H4 (cell line): ENCODE measurements around the gene CFAP97D1. TPM values are rescaled to one million over a fixed set of nuclear protein-coding genes. Genes with fewer than 3 reads are reported as not detected.
A peak's percentile ranks its signal among the peaks of the same experiment; 100 is the strongest.

ENCODE experiments used
- DNase-seq: peaks from one replicate; pipeline ENCODE4 v3.0.0-alpha.2; 2015; ENCODE audit warnings: low spot score
- total RNA-seq: library from RNA; depleted of rRNA; stranded (reverse); fragments of >200 nt; shearing (Covaris generic); gene quantifications from 2 replicates; pipeline ENCODE4 v1.2.3, GENCODE V29; 2014; rRNA removed

The CFAP97D1 gene
- total RNA-seq = not detected in 2 replicates

- DNase-seq = no peak
Measured at GRCh38 chr17:43780135-43780534, at the start of gene CFAP97D1. CFAP97D1 (plus strand) TSS chr17:43780435; CDS start chr17:43780463, 28 bp downstream.

DNA sequence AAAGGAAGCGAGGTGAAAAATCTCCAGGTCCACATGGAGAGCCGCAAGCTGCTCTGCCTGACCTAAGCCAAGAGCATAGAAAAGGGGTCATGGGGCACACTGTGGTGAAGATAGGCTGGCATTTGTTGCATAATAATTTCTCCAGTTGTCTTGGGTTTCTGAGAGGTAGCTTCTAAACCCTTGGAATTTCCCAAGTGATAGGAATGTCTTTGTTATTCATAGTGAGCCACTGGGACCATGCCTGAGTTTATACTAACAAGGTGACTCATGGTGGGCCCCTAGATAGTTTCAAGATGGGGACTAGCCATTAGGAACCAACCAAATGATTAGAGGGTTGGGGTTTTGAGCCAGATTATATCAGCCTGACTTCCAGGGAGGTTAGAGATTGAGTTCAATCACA, 47.3 kb upstream of the CFAP97D1 start:
- peak; percentile 71 for DNase-seq

DNA sequence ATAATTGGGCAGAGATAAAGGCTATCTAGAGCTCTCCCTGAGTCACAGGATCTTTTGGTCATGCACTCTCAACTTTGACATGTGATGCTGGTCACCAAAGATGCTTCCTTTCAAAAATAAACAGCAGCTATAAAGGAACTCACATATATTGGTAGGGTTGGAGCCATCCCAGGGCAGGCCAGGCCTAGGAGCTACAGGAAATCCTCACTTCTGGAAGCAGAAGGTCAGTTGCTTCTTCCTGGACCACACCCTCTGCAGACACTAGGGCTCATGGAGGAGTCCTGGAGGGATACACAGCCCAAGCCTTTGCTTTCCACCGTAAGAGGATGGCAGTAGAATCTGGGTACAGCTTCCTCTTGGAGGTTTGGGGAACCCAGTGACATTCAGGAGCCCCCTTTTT, 46.3 kb upstream of the CFAP97D1 start:
- no peak for DNase-seq

DNA sequence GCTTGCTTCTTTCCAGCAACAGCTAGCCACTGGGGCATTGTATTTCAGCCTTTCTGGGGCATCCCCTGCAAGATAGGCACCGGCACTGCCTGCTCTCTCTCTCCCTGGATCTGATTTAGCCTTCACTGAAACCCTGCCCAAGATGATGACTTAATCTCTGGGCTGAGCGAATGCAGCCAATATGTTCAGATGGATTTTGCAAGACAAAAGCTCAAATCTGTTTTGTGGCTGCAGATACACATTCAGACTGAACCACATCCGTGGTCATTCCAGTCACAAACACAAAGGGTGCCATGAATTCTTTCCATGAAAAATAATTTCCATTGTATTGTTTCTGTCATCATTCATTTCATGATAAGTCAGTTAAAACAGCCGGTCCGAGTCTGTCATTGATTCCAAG, 45.9 kb upstream of the CFAP97D1 start:
- peak; percentile 81 for DNase-seq

- DNase-seq = no peak
Measured at GRCh38 chr17:43736389-43736788, 43.8 kb upstream of the CFAP97D1 start.

DNA sequence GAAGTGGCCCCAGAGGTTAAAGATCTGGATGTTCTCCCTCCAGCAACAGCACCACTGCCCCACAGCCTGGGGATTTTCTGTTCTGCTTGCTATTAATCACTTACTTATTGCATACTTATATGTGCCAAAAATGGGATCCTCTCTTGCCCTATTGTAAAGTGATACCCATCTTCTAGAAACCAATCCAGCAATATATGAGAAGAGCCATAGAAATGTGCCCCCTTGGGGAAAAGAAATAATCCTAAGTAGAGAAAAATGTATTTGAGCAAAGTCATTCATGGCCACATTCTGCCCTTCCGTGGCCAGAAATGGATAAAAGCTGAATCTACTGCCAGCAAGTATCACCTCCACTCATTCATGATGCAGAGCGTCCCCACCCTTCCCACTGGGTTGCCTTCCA, 42.5 kb upstream of the CFAP97D1 start:
- no peak for DNase-seq

DNA sequence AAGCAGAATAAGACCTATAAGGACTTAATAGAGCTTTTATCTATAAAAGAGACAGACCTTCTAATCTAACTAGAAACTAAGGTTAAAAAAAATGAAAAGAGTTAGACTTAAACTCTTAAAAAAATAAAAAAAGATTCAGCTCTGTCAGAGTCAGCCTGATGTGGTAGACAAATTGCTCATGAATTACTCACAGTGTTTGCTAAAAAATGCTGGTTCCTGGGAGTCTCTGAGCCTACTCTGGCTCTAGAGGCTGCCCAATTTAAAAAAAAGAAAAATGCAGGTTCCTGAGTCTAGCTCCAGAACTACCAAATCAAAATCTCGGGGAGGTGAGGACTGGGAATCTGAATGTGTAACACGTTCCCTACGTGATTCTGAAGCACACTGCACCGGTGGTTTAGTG, 39.7 kb upstream of the CFAP97D1 start:
- peak; percentile 40 for DNase-seq

GRCh38 chr17:43741636-43742035, 38.6 kb upstream of the CFAP97D1 start:
- no peak for DNase-seq

GRCh38 chr17:43745541-43745940, 34.7 kb upstream of the CFAP97D1 start:
- DNase-seq = no peak

GRCh38 chr17:43750153-43750552, 30.1 kb upstream of the CFAP97D1 start:
- no peak for DNase-seq

DNA sequence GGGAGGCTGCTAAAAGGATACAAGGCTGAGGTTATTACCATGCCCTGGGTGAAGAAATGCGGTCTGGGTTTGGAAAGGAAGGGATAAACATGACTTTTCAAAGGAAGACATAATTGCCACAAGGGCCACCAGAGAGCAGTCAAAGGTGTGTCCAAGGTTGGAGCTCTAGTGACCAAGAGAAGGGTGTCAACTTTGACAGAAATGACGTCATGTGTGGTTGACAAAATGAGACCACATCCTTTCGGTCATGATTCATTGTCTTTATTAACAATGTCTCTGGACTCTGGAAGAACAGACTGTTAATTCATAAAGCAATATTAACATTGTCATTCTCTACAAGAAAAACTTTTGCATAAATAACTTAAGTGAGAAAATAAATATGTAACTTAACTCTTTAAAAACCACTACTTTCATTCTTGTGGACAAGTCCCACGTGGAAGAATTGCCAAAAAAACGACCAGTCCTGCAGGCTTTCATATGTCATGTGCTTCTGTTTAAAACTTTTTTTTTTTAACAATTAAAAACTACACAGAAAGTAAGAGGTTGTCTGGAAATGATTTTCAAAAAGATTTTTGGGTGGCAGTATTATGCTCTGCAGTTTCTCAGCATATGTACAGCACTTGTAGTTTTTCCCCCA, 26.6 kb upstream of the CFAP97D1 start:
- DNase-seq = peak; percentile 87

GRCh38 chr17:43754947-43755346, 25.3 kb upstream of the CFAP97D1 start:
- no peak for DNase-seq

DNA sequence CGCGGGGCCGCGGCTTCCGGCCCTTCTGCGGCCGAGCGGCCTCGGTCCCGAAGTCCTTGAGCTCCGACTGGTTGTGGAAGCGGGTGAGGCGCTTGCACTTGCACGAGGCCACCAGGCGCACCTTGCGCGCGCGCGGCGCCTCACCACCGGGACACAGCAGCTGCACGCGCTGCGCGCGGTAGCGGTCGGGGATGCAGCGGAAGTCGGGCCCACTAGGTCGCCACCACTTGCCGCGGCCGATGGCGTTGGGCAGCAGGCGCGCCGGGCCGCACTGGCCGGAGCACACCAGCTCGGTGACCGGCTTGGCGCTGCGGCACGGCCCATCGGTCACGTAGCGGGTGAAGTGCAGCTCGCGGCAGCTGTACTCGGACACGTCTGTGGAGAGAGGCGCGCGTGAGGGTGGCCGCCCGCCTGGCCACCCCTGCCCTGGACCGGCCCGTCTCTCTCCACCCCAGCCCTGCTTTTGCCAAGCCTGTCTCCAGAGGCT, 24.8 kb upstream of the CFAP97D1 start:
- no peak for DNase-seq

DNA sequence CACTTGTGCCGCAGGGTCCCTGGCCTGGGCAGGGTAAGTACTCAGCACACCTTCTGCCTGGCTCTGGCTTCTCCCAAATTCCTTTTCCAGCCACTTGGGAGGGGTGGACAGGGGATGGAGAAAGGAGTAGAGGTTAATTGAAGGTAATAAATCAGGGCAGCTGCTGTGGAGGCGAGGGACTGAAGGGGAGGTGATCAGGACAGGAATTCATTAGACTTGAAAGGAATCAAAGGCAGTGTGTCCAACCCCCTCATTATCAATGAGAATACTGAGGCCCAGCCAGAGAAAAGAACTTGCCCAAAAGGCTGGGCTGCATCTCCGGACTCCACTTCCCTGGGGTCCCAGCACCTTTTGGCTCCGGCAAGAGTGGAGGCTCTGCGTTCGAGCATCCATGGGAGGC, 24.0 kb upstream of the CFAP97D1 start:
- DNase-seq = no peak

- no peak for DNase-seq
Measured at GRCh38 chr17:43757171-43757660, 23.0 kb upstream of the CFAP97D1 start.

DNA sequence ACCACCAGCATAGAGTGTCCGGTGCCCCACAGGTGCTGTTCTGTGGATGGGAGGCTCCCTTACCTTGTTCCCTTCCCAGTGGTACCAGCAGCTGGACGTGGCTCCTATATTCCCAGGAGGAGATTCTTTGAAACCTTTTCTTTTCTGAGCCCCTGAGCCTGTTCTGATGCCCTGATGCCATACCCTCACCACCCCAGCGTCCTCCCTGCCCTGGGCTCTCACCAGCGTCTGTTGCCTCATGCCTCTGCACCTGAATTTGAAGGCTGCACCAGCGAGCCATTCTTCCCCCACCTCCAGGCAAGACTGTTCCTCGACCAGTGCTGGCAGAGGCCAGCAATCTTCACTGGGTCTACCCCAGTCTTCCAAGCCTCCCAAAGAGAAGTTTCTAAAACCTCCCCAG, 22.1 kb upstream of the CFAP97D1 start:
- DNase-seq = no peak

DNA sequence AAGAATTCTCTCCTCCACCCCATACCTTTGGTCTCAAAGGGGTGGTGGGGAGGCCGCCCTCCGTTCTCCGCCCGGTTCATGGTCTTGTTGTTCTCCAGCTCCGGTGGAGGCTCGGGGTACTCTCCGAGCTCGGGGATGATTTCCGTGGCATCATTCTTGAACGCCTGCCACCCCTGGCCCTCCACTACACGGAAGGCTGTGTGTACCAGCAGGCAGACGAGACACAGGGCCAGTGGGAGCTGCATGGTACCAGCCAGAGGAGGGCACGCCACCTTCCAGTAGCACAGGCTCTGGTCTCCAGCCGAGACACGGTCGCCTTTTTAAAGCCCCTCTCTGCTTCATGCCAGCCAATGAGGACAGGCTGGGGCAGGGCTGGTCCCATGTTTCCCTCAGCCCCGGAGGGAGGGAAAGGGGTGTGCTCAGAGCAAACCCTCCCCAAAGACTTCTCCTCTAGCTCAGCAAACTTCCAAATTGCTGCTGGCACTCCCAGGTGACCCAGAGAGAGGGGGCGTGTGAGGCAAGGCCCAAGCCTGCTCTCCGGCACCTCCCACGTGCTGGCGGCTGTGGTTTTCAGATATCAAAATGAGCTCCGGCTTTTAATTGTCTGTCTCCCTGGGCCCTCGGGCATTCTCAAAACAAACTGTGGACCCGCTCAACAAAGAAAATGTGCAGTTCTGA, 21.6 kb upstream of the CFAP97D1 start, which contains the start of gene SOST:
SOST (minus strand) TSS at position 295 of the 678 bp plus-strand sequence; CDS start at position 245, 50 bp downstream.
- DNase-seq = peak; percentile 43

- DNase-seq = no peak
Measured at GRCh38 chr17:43759836-43760235, 20.4 kb upstream of the CFAP97D1 start.

- peak; percentile 91 for DNase-seq
Measured at GRCh38 chr17:43760254-43760852, 19.9 kb upstream of the CFAP97D1 start.

GRCh38 chr17:43766413-43767052, 13.7 kb upstream of the CFAP97D1 start:
- peak; percentile 58 for DNase-seq

- DNase-seq = no peak
Measured at GRCh38 chr17:43767053-43767712, 13.1 kb upstream of the CFAP97D1 start.

GRCh38 chr17:43767713-43768059, 12.5 kb upstream of the CFAP97D1 start:
- DNase-seq = no peak
